Stimulated activated CD4-positive, alpha-beta T cell treated with anti-CD3 and anti-CD28 coated beads, Interleukin-4, amount 100 ng/mL, for 4 hours (primary cell): Measurements from ENCODE around the gene UXS1.

ENCODE experiments used
- DNase-seq, 2 experiments: peaks; one replicate each; pipeline ENCODE4 v3.0.0-alpha.2; 2020

Gene UXS1

GRCh38 chr2:106187273-106187891, 6.7 kb downstream of the UXS1 start:
- no peak for DNase-seq

DNA sequence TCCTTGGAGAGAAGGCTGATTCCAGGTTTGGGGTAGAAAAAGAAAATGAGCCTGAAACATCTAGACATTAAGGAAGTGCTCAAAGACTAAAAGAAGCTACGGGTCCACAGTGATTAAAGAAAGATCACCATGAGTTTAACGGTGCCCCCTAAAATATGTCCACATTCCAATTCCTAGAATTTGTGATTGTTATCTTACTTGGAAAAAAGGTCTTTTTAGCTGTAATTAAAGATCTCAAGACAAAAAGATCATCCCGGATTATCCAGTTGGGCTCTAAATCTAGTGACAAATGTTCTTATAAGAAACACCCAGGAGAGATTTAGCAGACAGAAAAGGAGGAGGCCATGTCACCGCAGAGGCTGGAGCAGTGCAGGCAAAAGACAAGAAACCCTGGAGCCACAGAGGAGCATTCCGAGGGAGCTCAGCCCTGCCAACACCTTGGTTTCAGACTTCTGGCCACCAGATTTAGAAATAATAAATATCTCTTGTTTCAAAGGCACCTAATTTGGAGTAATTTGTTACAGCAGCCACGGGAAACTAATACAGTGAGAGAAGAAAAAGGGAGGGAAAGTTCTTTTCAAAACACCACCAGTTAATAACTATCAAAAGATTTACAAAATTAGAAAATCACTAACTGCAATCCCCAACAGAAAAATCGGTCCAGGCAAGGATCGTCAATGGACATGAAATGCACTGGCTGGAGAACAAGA, 8.5 kb downstream of the UXS1 start:
- DNase-seq: no peak

GRCh38 chr2:106184857-106185256, 9.2 kb downstream of the UXS1 start:
- DNase-seq: no peak

DNA sequence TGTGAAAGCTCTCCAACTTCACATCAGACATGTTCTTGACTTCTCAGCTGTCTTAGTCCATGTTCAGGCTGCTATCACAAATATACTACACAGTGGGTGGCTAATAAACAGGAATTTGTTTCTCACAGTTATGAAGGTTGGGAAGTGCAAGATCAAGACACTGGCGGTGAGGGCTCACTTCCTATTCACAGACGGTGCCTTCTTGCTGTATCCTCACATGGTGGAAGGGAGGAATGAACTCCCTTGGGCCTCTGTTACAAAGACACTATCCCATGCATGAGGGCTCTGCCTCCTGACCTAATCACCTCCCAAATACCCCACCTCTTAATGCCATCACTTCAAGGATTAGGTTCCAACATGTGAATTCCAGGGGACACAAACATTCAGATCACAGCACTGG, 9.7 kb downstream of the UXS1 start:
- no peak for DNase-seq

GRCh38 chr2:106183101-106183696, 10.9 kb downstream of the UXS1 start:
- DNase-seq: no peak

DNA sequence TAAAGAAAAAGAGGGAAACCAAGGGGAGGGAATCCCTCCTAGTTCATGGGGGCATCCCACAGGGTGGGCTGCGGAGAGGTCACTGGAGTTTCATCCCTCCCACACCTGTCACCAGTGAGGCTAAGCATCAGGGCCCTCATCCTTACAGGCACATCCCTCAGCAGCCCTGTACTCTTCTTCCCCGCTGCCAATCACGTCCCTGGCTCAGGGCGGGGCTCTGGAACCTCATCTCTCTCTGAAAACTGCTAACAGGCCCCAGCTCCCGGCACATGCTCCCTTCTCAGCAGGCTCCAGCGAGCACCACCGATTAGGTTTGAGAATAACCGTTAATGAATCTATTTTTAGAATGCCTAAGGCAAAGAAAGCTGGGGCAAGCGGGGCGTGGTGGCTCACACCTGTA, 13.0 kb downstream of the UXS1 start:
- no peak for DNase-seq

DNA sequence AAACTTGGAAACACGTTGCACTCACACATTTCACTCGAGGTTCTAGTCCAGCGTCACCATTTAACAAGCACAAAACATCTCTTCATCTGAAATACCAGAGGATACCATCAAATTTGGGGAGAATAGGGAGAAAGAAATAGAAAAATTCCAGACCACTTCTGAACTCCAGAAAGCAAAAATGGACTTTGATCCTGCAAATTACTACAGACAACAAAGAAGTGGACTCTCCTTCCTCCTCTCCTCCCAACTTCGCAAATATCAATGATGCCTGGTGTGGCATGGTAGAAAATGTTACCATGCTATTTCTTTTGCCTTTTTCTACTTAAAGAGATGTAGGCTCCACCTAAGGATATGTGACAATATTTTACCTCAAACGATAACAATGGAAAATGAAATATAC, 13.5 kb downstream of the UXS1 start:
- no peak for DNase-seq

- no peak for DNase-seq
Observed at GRCh38 chr2:106178716-106179115, 15.4 kb downstream of the UXS1 start.

- no peak for DNase-seq
Observed at GRCh38 chr2:106177581-106177980, 16.5 kb downstream of the UXS1 start.

DNA sequence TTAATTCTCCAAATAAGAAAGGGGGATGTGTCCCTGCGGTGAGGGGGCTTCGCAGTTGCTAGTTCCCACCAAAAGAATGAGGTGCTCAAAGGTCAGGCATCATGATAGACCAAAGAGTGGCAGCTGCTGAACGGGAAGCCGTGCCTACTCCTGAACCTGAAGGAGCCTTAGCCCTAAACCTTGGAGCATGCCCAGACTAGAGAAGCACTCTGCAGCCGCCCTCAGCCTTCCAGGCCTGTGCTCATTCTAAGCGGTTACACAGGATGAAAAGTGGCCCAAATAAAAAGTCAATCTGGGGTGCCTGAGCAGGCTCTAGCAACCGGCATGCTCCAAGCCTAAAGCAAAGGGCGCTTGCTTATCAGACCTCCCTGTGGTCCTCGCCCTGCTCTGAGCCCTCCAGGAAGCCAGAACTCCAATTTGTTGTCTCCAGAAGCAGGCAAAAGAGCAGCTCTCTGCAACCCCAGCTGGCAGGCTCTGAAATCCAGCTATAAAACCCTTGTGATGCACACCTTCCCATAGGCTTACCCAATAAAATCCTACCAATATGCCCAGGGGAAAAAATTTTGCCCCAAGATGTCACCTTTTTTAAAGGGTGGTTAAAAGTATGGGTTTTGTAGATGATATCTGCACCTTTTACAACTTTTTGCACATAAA, 17.5 kb downstream of the UXS1 start:
- DNase-seq: no peak

DNA sequence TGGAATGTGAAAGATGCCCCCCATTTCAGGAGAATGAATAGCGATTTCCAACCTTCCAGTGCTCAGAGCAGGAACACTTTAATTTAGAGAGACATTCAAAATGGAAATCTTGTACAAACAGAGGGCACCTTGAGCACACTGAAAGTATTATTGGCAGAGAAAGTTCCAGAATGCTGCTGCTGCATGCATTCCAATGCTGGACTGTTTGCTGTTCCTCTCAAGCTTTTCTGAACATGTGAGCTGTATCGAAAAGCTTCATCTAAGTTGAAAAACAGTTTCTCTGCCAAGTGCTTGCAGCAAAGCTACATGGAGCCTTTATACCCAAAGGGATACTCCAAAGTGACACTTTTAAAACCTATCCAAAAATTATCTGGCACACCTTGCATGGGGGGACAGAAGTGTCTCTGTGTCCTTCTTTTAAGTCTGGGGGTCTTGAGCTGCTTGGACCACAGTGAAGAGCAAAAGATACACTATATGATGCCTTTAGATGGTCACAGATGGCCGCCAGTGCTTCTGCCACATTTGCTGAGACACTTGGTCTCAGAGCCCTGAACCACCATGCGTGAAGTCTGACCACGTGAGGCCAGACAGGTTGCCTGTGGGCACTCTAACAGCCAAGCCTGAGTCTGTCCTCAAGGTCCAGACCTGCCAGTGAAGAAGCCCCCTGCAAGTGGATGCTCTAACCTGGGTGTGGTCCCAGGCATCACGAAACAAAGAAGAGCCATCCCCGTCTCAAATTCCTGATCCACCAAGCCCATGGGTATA, 18.8 kb downstream of the UXS1 start:
- no peak for DNase-seq

- DNase-seq: no peak
Observed at GRCh38 chr2:106174056-106174455, 20.0 kb downstream of the UXS1 start.

DNA sequence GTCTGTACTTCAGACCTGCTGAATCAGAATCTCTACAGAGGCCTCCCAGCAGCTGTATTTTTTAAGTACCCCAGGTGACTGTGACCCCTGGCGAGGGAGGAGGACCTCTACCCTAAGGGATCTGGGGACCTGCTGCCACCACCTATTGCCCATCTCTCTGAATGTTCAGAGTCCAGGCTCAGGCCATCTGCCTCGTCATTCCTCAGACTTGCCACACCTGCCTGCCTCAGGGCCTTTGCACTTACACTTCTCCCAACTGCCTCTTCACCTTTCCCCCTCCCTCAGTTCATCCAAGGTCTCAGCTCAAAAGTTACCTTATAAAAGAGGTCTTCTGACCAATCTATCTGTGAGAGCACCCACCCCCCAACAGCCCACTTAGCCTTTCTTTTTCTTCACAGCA, 21.5 kb downstream of the UXS1 start:
- no peak for DNase-seq

DNA sequence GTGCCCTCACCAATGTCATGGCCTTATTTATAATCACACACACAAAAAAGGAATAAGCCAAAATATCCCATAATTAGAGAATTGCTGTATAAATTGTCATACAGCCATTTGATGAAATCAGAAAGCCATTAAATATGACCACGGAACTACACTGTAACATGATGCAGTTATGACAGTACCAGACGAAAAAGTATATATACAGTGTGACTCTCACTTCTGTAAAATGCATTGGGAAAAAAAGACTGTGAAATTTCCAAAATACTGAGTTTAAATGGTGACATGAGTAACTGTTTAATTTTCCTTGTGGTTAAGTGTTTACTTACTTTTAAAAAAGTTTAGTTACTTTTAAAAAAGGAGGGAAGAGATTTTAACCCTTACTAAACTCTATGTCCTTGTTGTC, 25.4 kb downstream of the UXS1 start:
- DNase-seq: no peak

DNA sequence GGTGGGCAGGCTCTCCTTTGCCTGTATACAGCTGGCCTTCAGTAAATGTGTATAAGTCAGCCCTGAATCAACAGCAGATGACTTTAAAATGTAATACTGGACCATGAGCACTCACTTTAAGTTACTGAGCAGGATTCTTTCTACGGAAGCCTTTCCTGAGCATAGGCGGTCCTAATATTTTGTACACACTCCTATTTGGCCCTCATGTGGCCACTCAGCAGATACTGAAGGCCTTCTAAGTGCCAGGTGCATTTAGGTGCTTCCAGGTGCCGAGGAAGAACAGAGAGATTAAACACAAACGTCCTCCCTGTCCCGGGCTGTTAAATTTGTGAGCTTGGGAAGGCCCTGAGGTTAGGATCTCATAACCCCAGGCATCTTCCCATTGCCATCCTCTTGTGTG, 27.0 kb downstream of the UXS1 start:
- DNase-seq: no peak

GRCh38 chr2:106165561-106165960, 28.5 kb downstream of the UXS1 start:
- DNase-seq: no peak

DNA sequence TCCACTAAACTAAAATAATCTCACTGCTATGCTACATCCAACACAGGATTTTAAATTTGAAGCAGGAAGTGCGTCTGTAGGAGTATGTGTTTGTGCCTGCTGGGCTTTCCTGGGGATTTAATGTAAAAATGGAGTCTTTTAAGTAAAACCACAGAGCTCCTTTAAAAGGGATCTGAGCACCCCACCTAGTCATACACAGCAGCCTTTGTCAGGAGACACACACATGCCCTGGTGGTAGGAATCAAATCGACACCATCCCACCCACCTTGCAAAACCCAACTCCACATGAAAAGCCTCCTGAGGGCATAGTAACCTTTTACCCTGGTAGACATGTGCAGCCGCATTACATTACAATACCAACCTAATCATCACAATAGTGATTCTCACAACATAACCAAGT, 29.1 kb downstream of the UXS1 start:
- DNase-seq: peak in 1 of 2 experiments; percentile 19

GRCh38 chr2:106163948-106164545, 30.1 kb downstream of the UXS1 start:
- no peak for DNase-seq

- DNase-seq: no peak
Observed at GRCh38 chr2:106161938-106162820, 31.9 kb downstream of the UXS1 start.

- DNase-seq: no peak
Observed at GRCh38 chr2:106161341-106161740, 32.8 kb downstream of the UXS1 start.

DNA sequence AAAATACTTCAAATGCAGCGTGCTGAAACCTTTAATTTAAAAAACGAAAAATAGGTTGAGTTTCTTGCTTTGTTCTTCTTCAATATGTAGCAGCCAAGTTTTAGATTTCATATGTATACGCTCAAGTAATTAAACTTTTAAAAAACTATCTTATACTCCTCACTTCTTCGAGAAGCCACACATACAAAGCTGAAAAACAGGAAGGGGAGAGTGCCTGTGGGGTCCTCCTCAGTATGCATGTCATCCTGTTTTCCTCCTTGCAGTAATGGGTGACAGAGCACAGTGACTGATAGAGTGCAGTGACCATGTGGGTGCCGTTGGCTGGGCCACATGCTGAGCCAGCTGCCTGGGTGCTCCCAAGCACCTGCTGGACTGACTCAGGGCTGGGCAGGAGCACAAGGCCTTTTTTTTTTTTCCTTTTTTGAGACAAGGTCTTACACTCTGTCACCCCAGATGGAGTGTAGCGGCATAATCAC, 33.3 kb downstream of the UXS1 start:
- DNase-seq: peak in 1 of 2 experiments; percentile 41
